Right lung (tissue), 5 donors: ENCODE measurements around the gene MZT2B. TPM values are rescaled to one million over a fixed set of nuclear protein-coding genes. Genes with fewer than 3 reads are reported as not detected.
"Not testable (repeated sequence)": the region's sequence is repeated elsewhere in the genome, so short reads cannot be mapped to it uniquely, and the experiment has no call there.

Experiments used
- DNase-seq, 2 donors: peaks; one replicate each; pipeline ENCODE4 v3.0.0-alpha.2; 2013
- polyA plus RNA-seq, 5 donors: library from polyadenylated mRNA; unstranded; fragments of 120-200 nt; gene quantifications; one replicate each; pipeline versions ENCODE4 v1.2.1 to v1.2.3, GENCODE V29; 2013; ENCODE audit warnings: inconsistent platforms in 1 of 5, low replicate concordance in 1 of 5; ENCODE audit not compliant: insufficient read length in 5 of 5, insufficient read depth in 1 of 5

The MZT2B gene
- polyA plus RNA-seq, 5 donors: 69.0 to 209 (median 103) TPM

DNA sequence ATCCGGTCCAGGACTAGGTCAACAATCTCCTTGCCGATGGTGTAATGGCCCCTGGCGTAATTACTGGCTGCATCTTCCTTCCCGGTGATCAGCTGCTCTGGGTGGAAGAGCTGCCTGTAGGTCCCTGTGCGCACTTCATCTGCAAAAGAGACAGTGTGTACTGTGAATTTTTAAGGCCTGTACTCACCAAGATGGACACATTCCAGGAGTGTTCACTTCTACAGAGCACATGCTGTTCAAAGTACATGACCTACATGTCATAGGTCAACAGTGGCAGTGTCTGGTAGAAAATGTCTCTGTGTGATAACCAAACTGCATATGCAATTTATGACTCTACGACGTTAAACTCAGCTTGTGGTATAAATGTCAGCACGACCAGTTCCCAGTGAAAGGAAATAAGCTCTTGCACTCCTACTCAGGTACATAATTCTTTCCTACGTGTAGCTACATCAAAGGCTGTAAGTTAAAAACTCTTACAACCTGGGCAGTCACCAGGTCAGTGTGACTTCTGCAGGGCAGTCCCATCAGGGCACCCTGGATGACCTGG lies 13.1 kb downstream of the MZT2B start:
- DNase-seq: not testable (repeated sequence)

- not testable (repeated sequence) for DNase-seq
Observed at GRCh38 chr2:130196052-130196451, 14.0 kb downstream of the MZT2B start.

DNA sequence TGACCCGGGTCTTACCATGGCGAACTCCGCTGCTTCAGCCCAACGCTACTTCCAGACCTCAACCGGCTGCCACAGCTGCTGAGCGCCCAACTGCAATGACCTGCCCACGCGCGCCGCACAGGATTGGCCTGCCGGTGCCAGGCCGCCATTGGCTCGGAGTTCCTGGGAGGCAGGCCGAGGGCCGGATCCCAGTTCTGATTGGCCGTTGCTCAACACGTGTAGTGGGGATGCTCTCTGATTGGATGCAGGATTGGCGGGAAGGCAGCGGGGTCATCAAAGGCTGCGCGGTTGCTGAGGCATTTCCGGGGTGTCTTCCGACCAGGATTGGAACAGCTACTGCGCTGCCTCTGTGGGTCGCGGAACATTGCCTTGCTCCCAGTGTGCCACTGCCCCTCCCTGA lies 16.3 kb downstream of the MZT2B start, which contains the start of gene TUBA3E:
Gene TUBA3E (minus strand): TSS at position 97 of the 400 bp plus-strand sequence. CDS start 79 bp downstream, at position 18.
- no peak for DNase-seq

- DNase-seq: not testable (repeated sequence)
Observed at GRCh38 chr2:130202518-130202917, 20.5 kb downstream of the MZT2B start.

DNA sequence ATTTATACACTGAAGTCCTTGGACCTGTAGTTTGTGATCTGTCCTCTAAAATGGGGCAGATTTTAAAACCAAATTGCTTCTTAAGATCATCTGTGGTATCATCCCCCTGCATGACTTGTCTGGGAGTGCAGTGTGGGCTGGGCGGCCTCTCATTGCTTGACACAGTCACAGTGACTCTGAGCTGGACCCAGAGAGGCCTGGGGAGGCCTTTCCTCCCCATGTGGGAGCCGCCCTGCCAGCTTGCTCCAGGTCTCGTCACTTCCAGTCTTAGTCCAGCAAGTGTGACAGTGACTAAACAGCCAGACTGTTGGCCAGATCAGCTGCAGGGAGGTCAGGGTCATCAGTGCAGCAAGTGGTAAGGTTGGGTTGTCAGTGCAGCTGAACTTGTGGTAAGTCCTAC lies 21.1 kb downstream of the MZT2B start:
- not testable (repeated sequence) for DNase-seq

- not testable (repeated sequence) for DNase-seq
Observed at GRCh38 chr2:130207051-130207450, 25.0 kb downstream of the MZT2B start.

DNA sequence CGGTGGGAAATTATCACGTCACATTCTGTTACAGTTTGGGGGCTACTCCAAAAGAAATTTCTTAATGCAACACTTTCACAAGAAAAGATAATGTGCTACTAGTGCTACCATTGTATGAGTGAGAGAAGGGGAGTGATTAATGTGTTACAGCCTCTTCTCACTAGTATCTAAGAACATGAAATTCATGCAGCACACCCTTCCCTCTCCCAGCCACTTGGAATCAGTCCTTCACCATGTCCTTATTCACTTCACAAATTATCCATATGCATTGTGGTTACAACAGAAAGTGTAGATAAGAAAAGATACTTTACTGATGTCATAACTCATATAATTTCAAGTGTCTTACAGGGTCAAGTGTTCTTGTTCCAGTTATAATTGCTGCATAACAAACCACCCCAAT lies 37.1 kb downstream of the MZT2B start:
- not testable (repeated sequence) for DNase-seq

- DNase-seq: not testable (repeated sequence)
Observed at GRCh38 chr2:130220505-130220904, 38.4 kb downstream of the MZT2B start.

GRCh38 chr2:130222523-130222922 lies 40.5 kb downstream of the MZT2B start:
- DNase-seq: not testable (repeated sequence)

GRCh38 chr2:130228005-130228404 lies 45.9 kb downstream of the MZT2B start:
- not testable (repeated sequence) for DNase-seq

GRCh38 chr2:130228467-130229160 lies 46.6 kb downstream of the MZT2B start:
- not testable (repeated sequence) for DNase-seq

GRCh38 chr2:130229161-130229510 lies 47.1 kb downstream of the MZT2B start:
- DNase-seq: not testable (repeated sequence)

DNA sequence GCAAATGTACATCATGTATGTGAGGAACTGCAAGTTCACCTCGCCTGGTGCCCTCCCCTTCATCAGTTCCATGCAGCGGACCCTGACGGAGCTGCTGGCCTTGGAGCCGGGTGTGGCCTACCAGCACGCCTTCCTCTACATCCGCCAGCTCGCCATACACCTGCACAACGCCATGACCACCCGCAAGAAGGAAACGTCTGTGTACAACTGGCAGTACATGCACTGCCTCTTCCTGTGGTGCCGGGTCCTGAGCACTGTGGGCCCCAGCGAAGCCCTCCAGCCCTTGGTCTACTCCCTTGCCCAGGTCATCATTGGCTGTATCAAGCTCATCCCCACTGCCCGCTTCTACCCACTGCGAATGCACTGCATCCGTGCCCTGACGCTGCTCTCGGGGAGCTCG lies 48.3 kb downstream of the MZT2B start:
- DNase-seq: not testable (repeated sequence)

GRCh38 chr2:130230907-130231306 lies 48.8 kb downstream of the MZT2B start:
- not testable (repeated sequence) for DNase-seq

DNA sequence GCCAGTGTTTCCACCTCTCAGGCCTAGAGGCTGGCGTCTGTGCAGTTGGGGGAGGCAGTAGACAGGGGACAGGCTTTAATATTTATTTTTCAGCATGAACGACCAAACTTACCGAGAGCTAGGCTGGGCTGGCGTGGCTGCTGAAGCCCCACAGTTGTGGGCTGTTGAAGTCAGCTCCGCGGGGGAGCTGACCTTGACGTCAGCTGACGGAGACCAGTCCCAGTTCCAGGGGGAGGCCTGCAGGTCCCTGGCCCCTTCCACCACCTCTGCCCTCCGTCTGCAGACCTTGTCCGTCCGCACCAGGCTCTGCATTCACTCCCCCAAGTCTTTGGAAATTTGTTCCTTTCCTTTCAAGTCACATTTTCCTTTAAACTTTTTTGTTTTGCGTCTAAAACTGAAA lies 49.6 kb downstream of the MZT2B start:
- no peak for DNase-seq

- not testable (repeated sequence) for DNase-seq
Observed at GRCh38 chr2:130233066-130233465, 51.0 kb downstream of the MZT2B start.

DNA sequence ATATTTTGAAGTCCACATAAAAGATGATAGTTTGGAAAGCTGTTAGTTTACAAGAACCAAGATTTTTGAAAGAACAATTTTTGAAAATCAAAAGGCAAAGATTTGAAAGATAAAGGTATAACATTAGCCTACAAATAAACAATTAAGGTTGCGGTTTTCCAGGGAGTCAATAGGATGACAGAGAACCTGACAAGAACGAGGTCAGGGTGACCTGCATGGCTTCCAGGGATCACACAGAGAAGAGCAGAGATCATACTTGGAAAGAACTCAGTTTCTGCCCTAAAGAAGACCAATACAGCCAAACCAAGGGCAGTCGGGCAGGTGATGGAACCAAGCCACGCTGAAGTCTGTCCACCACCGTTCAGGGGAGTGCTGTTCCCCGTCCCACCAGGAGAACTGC lies 57.5 kb downstream of the MZT2B start:
- not testable (repeated sequence) for DNase-seq

Other genes starting within 250 kb of the MZT2B start
- under 1 TPM in 3 of 5 donors, not detected in 2; 0.51 to 0.74 (median 0.62) TPM for gene RAB6C, start 202.6 kb upstream of the MZT2B start, polyA plus RNA-seq
- under 1 TPM in 2 of 5 donors, not detected in 3; 0.12 to 0.18 TPM for gene POTEF, start 53.0 kb upstream of the MZT2B start, polyA plus RNA-seq
- gene CCDC74B, start 37.1 kb upstream of the MZT2B start, polyA plus RNA-seq: 1 to 10 TPM; 3.6 to 5.5 (median 4.7) TPM
- 10 to 100 TPM; 59.3 to 76.0 (median 64.7) TPM for gene SMPD4, start 660 bp upstream of the MZT2B start, polyA plus RNA-seq
- under 1 TPM in 4 of 5 donors, not detected in 1; 0.09 to 0.31 (median 0.15) TPM for gene TUBA3E, start 16.2 kb downstream of the MZT2B start, polyA plus RNA-seq
- 10 to 100 TPM; 27.5 to 43.3 (median 32.6) TPM for gene IMP4, start 160.6 kb downstream of the MZT2B start, polyA plus RNA-seq
- gene PTPN18, start 173.8 kb downstream of the MZT2B start, polyA plus RNA-seq: 10 to 100 TPM; 32.0 to 41.0 (median 37.2) TPM